Measurements from ENCODE around the gene CLEC4D.
"Not testable (repeated sequence)": the region's sequence is repeated elsewhere in the genome, so short reads cannot be mapped to it uniquely, and the experiment has no call there.

The CLEC4D gene

GRCh38 chr12:8499616-8500015 lies 13.7 kb upstream of the CLEC4D start:
- H3K9ac ChIP-seq (ENCODE audit: low read depth, low read length), result no peak overlapping the region
- no peak overlapping the region for H3K4me3 ChIP-seq (ENCODE audit: low read length)
- H3K36me3 ChIP-seq (ENCODE audit: insufficient read depth, low read depth, low read length), result no peaks in the 10 kb centered on the region
- H3K27me3 ChIP-seq (ENCODE audit: insufficient read depth, low read length), result no peaks in the 10 kb centered on the region
- peaks cover 15% of the 10 kb centered on the region; the same call in 1 of the 2 replicates for H3K4me1 ChIP-seq (ENCODE audit: insufficient read depth, low read length)
- no peaks in the 10 kb centered on the region for H3K9me3 ChIP-seq (ENCODE audit: insufficient read depth, low read depth, low read length)
- no peak overlapping the region for H3K27ac ChIP-seq (ENCODE audit: low read length)

- peaks cover 5% of the 10 kb centered on the region; the same call in 1 of the 2 replicates for H3K4me1 ChIP-seq (ENCODE audit: insufficient read depth, low read length)
- no peak overlapping the region for H3K27ac ChIP-seq (ENCODE audit: low read length)
- no peak overlapping the region for H3K9ac ChIP-seq (ENCODE audit: low read depth, low read length)
- no peaks in the 10 kb centered on the region for H3K27me3 ChIP-seq (ENCODE audit: insufficient read depth, low read length)
- H3K36me3 ChIP-seq (ENCODE audit: insufficient read depth, low read depth, low read length), result no peaks in the 10 kb centered on the region
- H3K9me3 ChIP-seq (ENCODE audit: insufficient read depth, low read depth, low read length), result no peaks in the 10 kb centered on the region
- no peak overlapping the region for H3K4me3 ChIP-seq (ENCODE audit: low read length)
Observed at GRCh38 chr12:8501720-8502119, 11.6 kb upstream of the CLEC4D start.

- Histone ChIP-seq H3K36me3 (ENCODE audit: insufficient read depth, low read depth, low read length) (no peaks in the 10 kb centered on the region), H3K9me3 (ENCODE audit: insufficient read depth, low read depth, low read length) (no peaks in the 10 kb centered on the region), H3K27ac (ENCODE audit: low read length) (no peak overlapping the region), H3K4me1 (ENCODE audit: insufficient read depth, low read length) (peaks cover 17% of the 10 kb centered on the region; the same call in 1 of the 2 replicates), H3K27me3 (ENCODE audit: insufficient read depth, low read length) (no peaks in the 10 kb centered on the region), H3K9ac (ENCODE audit: low read depth, low read length) (no peak overlapping the region), H3K4me3 (ENCODE audit: low read length) (no peak overlapping the region)
Observed at GRCh38 chr12:8504351-8504750, 9.0 kb upstream of the CLEC4D start.

GRCh38 chr12:8507596-8507995 lies 5.7 kb upstream of the CLEC4D start:
- H3K9ac ChIP-seq (ENCODE audit: low read depth, low read length), result no peak overlapping the region
- H3K9me3 ChIP-seq (ENCODE audit: insufficient read depth, low read depth, low read length), result no peaks in the 10 kb centered on the region
- no peaks in the 10 kb centered on the region for H3K36me3 ChIP-seq (ENCODE audit: insufficient read depth, low read depth, low read length)
- H3K4me3 ChIP-seq (ENCODE audit: low read length), result no peak overlapping the region
- H3K4me1 ChIP-seq (ENCODE audit: insufficient read depth, low read length), result peaks cover 15% of the 10 kb centered on the region; the same call in 1 of the 2 replicates
- no peaks in the 10 kb centered on the region for H3K27me3 ChIP-seq (ENCODE audit: insufficient read depth, low read length)
- H3K27ac ChIP-seq (ENCODE audit: low read length), result no peak overlapping the region

- no peaks in the 10 kb centered on the region for H3K27me3 ChIP-seq (ENCODE audit: insufficient read depth, low read length)
- no peak overlapping the region for H3K27ac ChIP-seq (ENCODE audit: low read length)
- H3K9ac ChIP-seq (ENCODE audit: low read depth, low read length), result no peak overlapping the region
Observed at GRCh38 chr12:8508223-8508622, 5.1 kb upstream of the CLEC4D start.

GRCh38 chr12:8508910-8509841 lies 4.1 kb upstream of the CLEC4D start:
- no peak overlapping the region for H3K4me3 ChIP-seq (ENCODE audit: low read length)
- H3K36me3 ChIP-seq (ENCODE audit: insufficient read depth, low read depth, low read length), result no peaks in the 10 kb centered on the region
- peaks cover 15% of the 10 kb centered on the region; the same call in 1 of the 2 replicates for H3K4me1 ChIP-seq (ENCODE audit: insufficient read depth, low read length)
- no peak overlapping the region for H3K27ac ChIP-seq (ENCODE audit: low read length)
- H3K27me3 ChIP-seq (ENCODE audit: insufficient read depth, low read length), result no peaks in the 10 kb centered on the region
- H3K9ac ChIP-seq (ENCODE audit: low read depth, low read length), result no peak overlapping the region
- H3K9me3 ChIP-seq (ENCODE audit: insufficient read depth, low read depth, low read length), result no peaks in the 10 kb centered on the region

More at GRCh38 chr12:8508223-8508622, 5.1 kb upstream of the CLEC4D start:
- Histone ChIP-seq H3K4me1 (ENCODE audit: insufficient read depth, low read length) (peaks cover 15% of the 10 kb centered on the region; the same call in 1 of the 2 replicates), H3K36me3 (ENCODE audit: insufficient read depth, low read depth, low read length) (no peaks in the 10 kb centered on the region), H3K4me3 (ENCODE audit: low read length) (no peak overlapping the region), H3K9me3 (ENCODE audit: insufficient read depth, low read depth, low read length) (no peaks in the 10 kb centered on the region)

GRCh38 chr12:8517971-8518370 lies 4.7 kb downstream of the CLEC4D start:
- Histone ChIP-seq H3K4me1 (ENCODE audit: insufficient read depth, low read length) (no peaks in the 10 kb centered on the region), H3K36me3 (ENCODE audit: insufficient read depth, low read depth, low read length) (no peaks in the 10 kb centered on the region), H3K27me3 (ENCODE audit: insufficient read depth, low read length) (no peaks in the 10 kb centered on the region), H3K4me3 (ENCODE audit: low read length) (no peak overlapping the region), H3K9ac (ENCODE audit: low read depth, low read length) (no peak overlapping the region), H3K9me3 (ENCODE audit: insufficient read depth, low read depth, low read length) (no peaks in the 10 kb centered on the region), H3K27ac (ENCODE audit: low read length) (no peak overlapping the region)

GRCh38 chr12:8519171-8519570 lies 5.9 kb downstream of the CLEC4D start:
- H3K9me3 ChIP-seq (ENCODE audit: insufficient read depth, low read depth, low read length), result no peaks in the 10 kb centered on the region

GRCh38 chr12:8527250-8528130 lies 14.2 kb downstream of the CLEC4D start:
- no peak overlapping the region for H3K4me3 ChIP-seq (ENCODE audit: low read length)
- no peaks in the 10 kb centered on the region for H3K27me3 ChIP-seq (ENCODE audit: insufficient read depth, low read length)
- no peak overlapping the region for H3K27ac ChIP-seq (ENCODE audit: low read length)
- no peak overlapping the region for H3K9ac ChIP-seq (ENCODE audit: low read depth, low read length)
- no peaks in the 10 kb centered on the region for H3K4me1 ChIP-seq (ENCODE audit: insufficient read depth, low read length)
- H3K9me3 ChIP-seq (ENCODE audit: insufficient read depth, low read depth, low read length), result no peaks in the 10 kb centered on the region
- no peaks in the 10 kb centered on the region for H3K36me3 ChIP-seq (ENCODE audit: insufficient read depth, low read depth, low read length)

More at GRCh38 chr12:8519171-8519570, 5.9 kb downstream of the CLEC4D start:
- Histone ChIP-seq H3K27ac (ENCODE audit: low read length) (no peak overlapping the region), H3K4me3 (ENCODE audit: low read length) (no peak overlapping the region), H3K36me3 (ENCODE audit: insufficient read depth, low read depth, low read length) (no peaks in the 10 kb centered on the region), H3K4me1 (ENCODE audit: insufficient read depth, low read length) (no peaks in the 10 kb centered on the region), H3K9ac (ENCODE audit: low read depth, low read length) (no peak overlapping the region), H3K27me3 (ENCODE audit: insufficient read depth, low read length) (no peaks in the 10 kb centered on the region)

GRCh38 chr12:8532045-8532444 lies 18.7 kb downstream of the CLEC4D start:
- H3K9ac ChIP-seq (ENCODE audit: low read depth, low read length), result no peak overlapping the region
- no peaks in the 10 kb centered on the region for H3K4me1 ChIP-seq (ENCODE audit: insufficient read depth, low read length)
- no peaks in the 10 kb centered on the region for H3K27me3 ChIP-seq (ENCODE audit: insufficient read depth, low read length)
- H3K27ac ChIP-seq (ENCODE audit: low read length), result no peak overlapping the region
- H3K4me3 ChIP-seq (ENCODE audit: low read length), result no peak overlapping the region
- no peaks in the 10 kb centered on the region for H3K9me3 ChIP-seq (ENCODE audit: insufficient read depth, low read depth, low read length)
- H3K36me3 ChIP-seq (ENCODE audit: insufficient read depth, low read depth, low read length), result no peaks in the 10 kb centered on the region

GRCh38 chr12:8537820-8538219 lies 24.5 kb downstream of the CLEC4D start:
- not testable (repeated sequence) for H3K27ac ChIP-seq (ENCODE audit: low read length); H3K4me3 ChIP-seq (ENCODE audit: low read length); H3K9me3 ChIP-seq (ENCODE audit: insufficient read depth, low read depth, low read length); H3K4me1 ChIP-seq (ENCODE audit: insufficient read depth, low read length); H3K9ac ChIP-seq (ENCODE audit: low read depth, low read length); H3K36me3 ChIP-seq (ENCODE audit: insufficient read depth, low read depth, low read length); H3K27me3 ChIP-seq (ENCODE audit: insufficient read depth, low read length)

Data from iPS-20b (cell line).